Spleen (tissue), 11 donors: ENCODE measurements around the gene POLR2A. TPM values are rescaled to one million over a fixed set of nuclear protein-coding genes. Genes with fewer than 3 reads are reported as not detected.
"Not testable (repeated sequence)": the region's sequence is repeated elsewhere in the genome, so short reads cannot be mapped to it uniquely, and the experiment has no call there.

Experiments
- DNase-seq: peaks from one replicate; pipeline ENCODE4 v3.0.0-alpha.2; 2020
- H3K27ac ChIP-seq, 8 donors: fragments of 200-600 bp; sonication (generic) in 7 of 8; 1 replicate in 4 of 8; 2 replicates in 4 of 8; pipeline versions ENCODE4 v1.5.0 to v1.8.0; 2016 to 2021; ENCODE audit warnings: inconsistent platforms in 4 of 8, mild to moderate bottlenecking in 4 of 8, moderate library complexity in 1 of 8
- H3K27me3 ChIP-seq, 7 donors: fragments of 200-600 bp; sonication (generic) in 6 of 7; replicated peaks in 1 of 7; 1 replicate in 4 of 7; 2 replicates in 3 of 7; pipeline versions ENCODE4 v1.5.0 to v1.8.0; 2016 to 2021; ENCODE audit warnings: inconsistent platforms in 3 of 7, mild to moderate bottlenecking in 1 of 7
- H3K36me3 ChIP-seq, 6 donors: fragments of 200-600 bp; sonication (generic) in 5 of 6; 1 replicate in 4 of 6; 2 replicates in 2 of 6; pipeline versions ENCODE4 v1.5.0 to v1.8.0; 2016 to 2021; ENCODE audit warnings: inconsistent platforms in 2 of 6
- H3K4me1 ChIP-seq, 6 donors: fragments of 200-600 bp; sonication (generic) in 5 of 6; 1 replicate in 3 of 6; 2 replicates in 3 of 6; pipeline versions ENCODE4 v1.5.0 to v1.8.0; 2016 to 2021; ENCODE audit warnings: inconsistent platforms in 3 of 6
- H3K4me3 ChIP-seq, 8 donors: fragments of 200-600 bp; sonication (generic) in 7 of 8; 1 replicate in 4 of 8; 2 replicates in 4 of 8; pipeline versions ENCODE4 v1.5.0 to v1.8.0; 2016 to 2021; ENCODE audit warnings: inconsistent platforms in 4 of 8, mild to moderate bottlenecking in 4 of 8, moderate library complexity in 2 of 8
- H3K9me3 ChIP-seq, 8 donors: fragments of 200-600 bp; sonication (generic) in 7 of 8; 1 replicate in 4 of 8; 2 replicates in 4 of 8; pipeline versions ENCODE4 v1.5.0 to v1.8.0; 2016 to 2021; ENCODE audit warnings: inconsistent platforms in 4 of 8
- CTCF ChIP-seq, 11 experiments: fragments of 200-600 bp in 7 of 11; fragments of 450-650 bp in 4 of 11; sonication (generic) in 4 of 11; IDR thresholded peaks in 8 of 11; conservative IDR thresholded peaks in 3 of 11; 1 replicate in 7 of 11; 2 replicates in 4 of 11; pipeline versions ENCODE4 v1.4.0 to v1.8.0; 2016 to 2021; ENCODE audit warnings: antibody characterized with exemption in 11 of 11, inconsistent platforms in 4 of 11, mild to moderate bottlenecking in 1 of 11
- POLR2A ChIP-seq, 3 donors: fragments of 450-650 bp; IDR thresholded peaks; one replicate each; pipeline ENCODE4 v1.5.1; 2017; ENCODE audit warnings: antibody characterized with exemption in 3 of 3, mild to moderate bottlenecking in 1 of 3
- POLR2AphosphoS5 ChIP-seq, 3 donors: sonication (generic); formaldehyde crosslinking; IDR thresholded peaks; one replicate each; pipeline ENCODE4 v1.5.1; 2017; ENCODE audit warnings: antibody characterized with exemption in 3 of 3
- WGBS, 5 donors: extraction: QIAGEN DNeasy Blood & Tissue Kit in 3 of 5; methylation state at CpG; one replicate each; pipeline versions ENCODE4 v1.1.5 to v1.1.7; 2013 to 2018; 5-methylcytosine and 5-hydroxymethylcytosine counted together
- intact Hi-C: fragments of 100-400 bp; cut with DNase I; formaldehyde crosslinking; loops from one replicate; pipeline ENCODE4 v1.15.0; 2023; ENCODE audit warnings: low total_unique reads
- polyA plus RNA-seq, 3 donors: library from polyadenylated mRNA; stranded (reverse); fragments of 200-250 nt; gene quantifications; one replicate each; pipeline ENCODE4 v1.2.1, GENCODE V29; 2013
- total RNA-seq, 7 donors: library from RNA; depleted of rRNA in 3 of 7; stranded (reverse); fragments of >200 nt in 3 of 7; fragmentation: NEBNext Ultra II Directional in 4 of 7; extraction: Animal tissue kit (Norgen Biotek cat#: 25700) in 4 of 7; gene quantifications; one replicate each; pipeline versions ENCODE4 v1.1.0 to v1.2.1, GENCODE V29; 2016 to 2021
- donor health status: healthy with polysubstance abuse.
- donor health status: DM: no; HTN: no; CAD: no; lungs with moderate emphysema.
- donor health status: DM: no; HTN: no; CAD: no.
- donor health status: Bipolar disorder and iron deficiency.
- donor health status: healthy.
- donor health status: DM: no; HTN: no; CAD: no.
- donor health status: DM: yes; HTN: yes; CAD: no.

Gene POLR2A
- total and polyA plus RNA-seq, 10 donors, result 8.2 to 196 (median 141) TPM

- H3K4me3 ChIP-seq, result peak overlapping the region; percentile 66 to 94 (median 83)
- H3K27me3 ChIP-seq, result no peaks in the 10 kb centered on the region
- TF ChIP-seq POLR2A (IDR thresholded peaks at IDR 0.05) (no peak), CTCF (IDR thresholded peaks at IDR 0.05 in 8 of 11, conservative IDR thresholded peaks at IDR 0.05 in 3 of 11) (peak in 2 of 11 experiments; percentile 6 to 14), POLR2AphosphoS5 (IDR thresholded peaks at IDR 0.05) (peak in 1 of 3 donors; percentile 73)
- DNase-seq, result peak; percentile 91
- intact Hi-C loops, result no loop called here
- peaks cover 31 to 94% (median 71%) of the 10 kb centered on the region in 6 donors for H3K4me1 ChIP-seq
- peak overlapping the region; percentile 98 to 100 (median 99) for H3K27ac ChIP-seq
- WGBS, 5 donors, result 22 to 43% (median 27%) methylated on average over 24 to 40 of the region's 40 CpGs
- H3K9me3 ChIP-seq, result no peaks in the 10 kb centered on the region
- peaks cover 0 to 7% (median 0%) of the 10 kb centered on the region in 6 donors for H3K36me3 ChIP-seq
Measured at GRCh38 chr17:7478276-7479212, 5.6 kb upstream of the POLR2A start.

DNA sequence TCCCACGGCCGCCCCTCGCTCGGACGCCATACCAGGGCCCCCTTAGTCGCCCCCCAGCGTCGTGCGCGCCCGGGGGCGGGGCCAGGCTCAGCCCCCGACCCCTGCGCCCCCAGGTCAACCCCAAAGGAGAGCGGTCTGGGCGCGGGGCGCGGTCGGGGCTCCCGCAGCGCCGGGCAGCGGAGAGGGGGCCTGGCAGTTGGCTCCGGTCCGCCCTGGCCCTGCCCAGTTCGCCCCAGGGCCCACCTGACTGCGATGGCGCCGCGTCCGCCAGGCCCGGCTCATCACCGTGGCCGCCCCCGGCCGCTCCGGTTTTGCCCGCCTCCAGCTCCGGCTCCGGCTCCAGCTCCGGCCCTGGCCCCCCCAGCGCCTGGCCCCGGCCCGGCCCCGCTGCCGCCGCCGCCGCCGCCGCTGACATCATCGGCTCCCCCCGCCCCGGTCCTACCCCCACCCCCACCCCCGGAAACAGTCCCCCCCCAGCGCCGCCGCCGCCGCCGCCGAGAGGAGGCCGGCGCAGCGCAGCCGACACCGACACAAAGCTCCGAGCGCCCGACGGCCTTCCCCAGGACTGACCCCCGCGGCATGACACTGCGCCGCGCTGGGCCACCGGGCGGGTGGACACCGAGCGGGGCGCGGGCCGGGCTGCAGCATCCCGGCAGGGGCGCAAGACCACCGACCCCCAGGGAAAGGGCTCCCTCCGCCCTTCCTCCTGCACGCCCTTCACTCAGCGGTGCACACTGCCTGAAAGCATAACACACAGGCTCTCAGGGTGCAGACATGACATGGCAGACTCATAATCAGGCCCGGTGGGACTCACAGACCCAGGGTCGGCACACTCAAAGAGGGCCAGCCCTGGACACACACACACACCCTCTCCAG, 4.7 kb upstream of the POLR2A start, which contains the start of gene ZBTB4:
TSS of gene ZBTB4 (minus strand) at position 419 of the 876 bp plus-strand sequence. CDS start 12,830 bp downstream, outside the sequence.
- Histone ChIP-seq H3K9me3 (no peaks in the 10 kb centered on the region), H3K4me3 (peak within 1 kb of the TSS; percentile 66 to 94 (median 83)), H3K4me1 (peaks cover 28 to 86% (median 69%) of the 10 kb centered on the region in 6 donors), H3K36me3 (peaks cover 0 to 4% (median 0%) of the 10 kb centered on the region in 6 donors), H3K27me3 (no peaks in the 10 kb centered on the region), H3K27ac (peak within 1 kb of the TSS; percentile 98 to 100 (median 99))
- DNase-seq, result peak; percentile 93
- intact Hi-C loops, result no loop called here
- TF ChIP-seq POLR2AphosphoS5 (IDR thresholded peaks at IDR 0.05) (peak; percentile 79 to 88 (median 88)), POLR2A (IDR thresholded peaks at IDR 0.05) (no peak)
- 0 to 1% (median 0%) methylated on average over 3 to 92 of the region's 92 CpGs for WGBS, 5 donors

DNA sequence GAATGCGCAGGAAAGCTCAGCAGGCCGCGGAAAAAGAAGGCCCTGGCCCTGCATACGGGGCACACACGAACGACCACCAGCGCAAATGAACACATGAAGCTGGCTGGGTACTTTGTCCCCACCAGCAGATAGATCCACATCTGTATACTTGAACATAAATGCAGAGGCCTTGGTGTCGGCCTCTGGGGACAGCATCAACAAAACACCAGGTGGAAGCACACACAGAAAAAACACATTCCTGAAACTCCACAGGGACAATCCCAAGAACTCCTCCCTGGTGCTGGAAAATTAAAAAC, 4.1 kb upstream of the POLR2A start:
- H3K4me3 ChIP-seq, result peak overlapping the region; percentile 66 to 94 (median 83)
- WGBS, 5 donors, result 8 to 15% (median 12%) methylated on average over 7 to 8 of the region's 8 CpGs
- no peak for DNase-seq
- H3K4me1 ChIP-seq, result peaks cover 25 to 83% (median 70%) of the 10 kb centered on the region in 6 donors
- no peaks in the 10 kb centered on the region for H3K36me3 ChIP-seq
- H3K27ac ChIP-seq, result peak overlapping the region; percentile 98 to 100 (median 99)
- no peaks in the 10 kb centered on the region for H3K9me3 ChIP-seq
- intact Hi-C loops, result no loop called here
- TF ChIP-seq POLR2AphosphoS5 (IDR thresholded peaks at IDR 0.05) (no peak), CTCF (IDR thresholded peaks at IDR 0.05 in 8 of 11, conservative IDR thresholded peaks at IDR 0.05 in 3 of 11) (no peak), POLR2A (IDR thresholded peaks at IDR 0.05) (no peak)
- no peaks in the 10 kb centered on the region for H3K27me3 ChIP-seq

DNA sequence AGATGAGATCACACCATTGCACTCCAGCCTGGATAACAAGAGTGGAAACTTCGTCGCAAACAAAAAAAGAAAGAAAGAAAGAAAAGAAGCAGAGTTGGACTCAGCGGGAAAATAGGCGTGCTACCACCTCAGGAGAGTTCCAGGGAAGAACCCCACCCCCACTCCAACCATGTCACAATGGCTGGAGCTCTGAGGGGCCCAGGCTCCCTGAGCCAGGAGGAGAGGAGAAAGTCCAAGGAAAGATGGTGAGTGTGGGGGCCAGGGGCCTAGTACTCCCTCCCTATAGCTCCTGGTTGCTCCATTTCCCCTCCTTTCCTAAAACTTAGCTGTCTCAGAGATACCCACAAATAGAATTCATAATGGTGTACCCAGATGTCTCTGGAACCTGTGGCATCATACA, 2.9 kb upstream of the POLR2A start, which contains the start of gene SLC35G6:
TSS of gene SLC35G6 (plus strand) at position 172 of the 400 bp plus-strand sequence. CDS start at position 243, 71 bp downstream.
- 90 to 96% (median 93%) methylated on average over 4 of the region's 4 CpGs for WGBS, 5 donors
- H3K36me3 ChIP-seq, intact Hi-C loops, DNase-seq, H3K9me3 ChIP-seq, H3K27me3 ChIP-seq: not testable (repeated sequence)
- H3K4me1 ChIP-seq, result peaks cover 29 to 83% (median 70%) of the 10 kb centered on the region in 6 donors
- peak within 1 kb of the TSS; percentile 99 to 100 (median 99) for H3K27ac ChIP-seq
- H3K4me3 ChIP-seq, result peak within 1 kb of the TSS in 2 of 8 donors; percentile 85 to 94

DNA sequence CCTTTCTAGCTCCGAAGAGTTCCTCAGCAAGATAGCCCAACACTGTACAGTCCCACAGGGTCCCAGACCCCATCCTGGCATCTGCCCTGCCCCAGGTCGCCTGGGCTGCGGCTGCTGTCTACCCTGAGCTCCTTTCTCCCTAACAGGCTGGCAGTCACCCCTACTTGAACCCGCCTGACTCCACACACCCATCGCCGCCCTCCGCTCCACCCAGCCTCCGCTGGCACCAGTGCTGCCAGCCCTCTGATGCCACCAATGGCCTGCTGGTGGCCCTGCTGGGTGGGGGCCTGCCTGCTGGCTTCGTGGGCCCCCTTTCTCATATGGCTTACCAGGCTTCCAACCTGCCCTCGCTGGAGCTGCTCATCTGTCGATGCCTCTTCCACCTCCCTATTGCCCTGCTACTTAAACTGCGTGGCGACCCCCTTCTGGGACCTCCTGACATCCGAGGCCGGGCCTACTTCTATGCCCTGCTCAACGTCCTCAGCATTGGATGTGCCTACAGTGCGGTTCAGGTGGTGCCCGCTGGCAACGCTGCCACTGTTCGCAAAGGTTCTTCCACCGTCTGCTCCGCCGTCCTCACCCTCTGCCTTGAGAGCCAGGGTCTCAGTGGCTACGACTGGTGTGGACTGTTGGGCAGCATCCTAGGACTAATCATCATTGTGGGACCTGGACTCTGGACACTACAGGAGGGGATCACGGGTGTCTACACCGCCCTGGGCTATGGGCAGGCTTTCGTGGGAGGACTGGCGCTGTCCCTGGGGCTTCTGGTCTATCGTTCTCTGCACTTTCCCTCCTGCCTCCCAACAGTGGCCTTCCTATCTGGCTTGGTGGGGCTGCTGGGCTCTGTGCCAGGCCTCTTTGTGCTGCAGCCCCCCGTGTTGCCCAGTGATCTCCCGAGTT, 2.1 kb upstream of the POLR2A start:
- H3K36me3 ChIP-seq, H3K27me3 ChIP-seq, intact Hi-C loops, H3K9me3 ChIP-seq, H3K4me3 ChIP-seq: not testable (repeated sequence)
- WGBS, 5 donors, result 84 to 98% (median 87%) methylated on average over 28 to 31 of the region's 31 CpGs
- DNase-seq, result peak; percentile 81
- Histone ChIP-seq H3K27ac (peak overlapping the region in 5 of 8 donors; percentile 96 to 100 (median 99)), H3K4me1 (peaks cover 34 to 83% (median 70%) of the 10 kb centered on the region in 6 donors)

DNA sequence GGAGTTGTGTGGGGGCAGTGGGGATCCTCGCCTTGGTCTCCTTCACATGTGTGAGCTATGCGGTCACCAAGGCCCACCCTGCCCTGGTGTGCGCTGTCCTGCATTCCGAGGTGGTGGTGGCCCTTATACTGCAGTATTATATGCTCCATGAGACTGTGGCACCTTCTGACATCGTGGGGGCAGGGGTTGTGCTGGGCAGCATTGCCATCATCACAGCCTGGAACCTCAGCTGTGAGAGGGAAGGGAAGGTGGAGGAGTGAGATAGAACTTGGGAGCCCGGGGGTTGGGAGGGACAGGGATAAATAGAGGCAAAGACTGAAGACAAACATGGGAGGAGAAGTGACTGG, 1.5 kb upstream of the POLR2A start:
- H3K4me1 ChIP-seq, result peaks cover 34 to 83% (median 70%) of the 10 kb centered on the region in 6 donors
- WGBS, 5 donors, result 71 to 80% (median 77%) methylated on average over 4 to 6 of the region's 6 CpGs

More for the DNA sequence above, 1.5 kb upstream of the POLR2A start:
- peak; percentile 79 for DNase-seq
- H3K27me3 ChIP-seq, intact Hi-C loops, H3K36me3 ChIP-seq, H3K9me3 ChIP-seq: not testable (repeated sequence)
- Histone ChIP-seq H3K27ac (peak overlapping the region; percentile 96 to 100 (median 100)), H3K4me3 (peak overlapping the region in 2 of 8 donors; percentile 61 to 83)
